A673 (cell line): ENCODE results near the gene PACRG. TPM values are rescaled to one million over a fixed set of nuclear protein-coding genes. Genes with fewer than 3 reads are reported as not detected.

Source experiments
- BruUV-seq: library from RNA; stranded (reverse); fragments of 400-500 nt; replicated peaks from 2 replicates; lab custom pipeline; 2021; lab: Mats Ljungman, UMichigan
- CTCF ChIA-PET: fragments of 300-600 bp; sonication (Branson Sonifier 250); formaldehyde crosslinking; loops from one replicate; lab custom pipeline; 2022; ENCODE audit warnings: antibody characterized with exemption; lab: Charles Lee
- POLR2A ChIA-PET: fragments of 300-600 bp; sonication (Branson Sonifier 250); formaldehyde crosslinking; loops from one replicate; lab custom pipeline; 2022; ENCODE audit warnings: antibody characterized with exemption; ENCODE audit not compliant: low non-redundant PET; lab: Charles Lee
- DNase-seq: peaks from one replicate; pipeline ENCODE4 v3.0.0-alpha.2; 2015; ENCODE audit warnings: low spot score
- H3K27ac ChIP-seq: fragments of 200-600 bp; sonication (generic); 2 replicates; pipeline ENCODE4 v1.5.1; 2016; ENCODE audit warnings: mixed run types, low read depth, mild to moderate bottlenecking, mixed read lengths, antibody characterized with exemption, low read length; ENCODE audit not compliant: poor library complexity, severe bottlenecking
- H3K27me3 ChIP-seq: fragments of 200-600 bp; sonication (generic); replicated peaks from 2 replicates; pipeline ENCODE4 v1.6.1; 2017; ENCODE audit warnings: mixed run types, low read depth, mild to moderate bottlenecking, mixed read lengths, antibody characterized with exemption, low read length; ENCODE audit not compliant: insufficient read depth, poor library complexity
- H3K36me3 ChIP-seq: fragments of 200-600 bp; sonication (generic); 2 replicates; pipeline ENCODE4 v1.6.1; 2016; ENCODE audit warnings: mixed run types, mild to moderate bottlenecking, mixed read lengths, antibody characterized with exemption, low read length; ENCODE audit not compliant: insufficient read depth, poor library complexity, severe bottlenecking
- H3K4me1 ChIP-seq: fragments of 200-600 bp; sonication (generic); 2 replicates; pipeline ENCODE4 v1.6.1; 2017; ENCODE audit warnings: mixed run types, mild to moderate bottlenecking, mixed read lengths, antibody characterized with exemption, low read length; ENCODE audit not compliant: insufficient read depth, poor library complexity, severe bottlenecking
- H3K4me3 ChIP-seq: fragments of 200-600 bp; sonication (generic); 2 replicates; pipeline ENCODE4 v1.5.1; 2016; ENCODE audit warnings: low read depth, mixed run types, mild to moderate bottlenecking, mixed read lengths, low read length; ENCODE audit not compliant: poor library complexity, severe bottlenecking
- H3K9me3 ChIP-seq: fragments of 200-600 bp; sonication (generic); 2 replicates; pipeline ENCODE4 v1.6.1; 2016; ENCODE audit warnings: mixed run types, low read depth, mild to moderate bottlenecking, mixed read lengths, antibody characterized with exemption, low read length; ENCODE audit not compliant: poor library complexity, severe bottlenecking
- EZH2 ChIP-seq: fragments of 200-600 bp; sonication (generic); IDR thresholded peaks from 2 replicates; pipeline ENCODE4 v1.6.1; 2017; ENCODE audit warnings: borderline replicate concordance, low read depth, mild to moderate bottlenecking, mixed read lengths, antibody characterized with exemption, low read length; ENCODE audit not compliant: poor library complexity, severe bottlenecking
- intact Hi-C: fragments of 100-400 bp; cut with micrococcal nuclease; formaldehyde crosslinking; loops from one replicate; pipeline ENCODE4 v1.10.0; 2022; ENCODE audit not compliant: unreplicated experiment
- total RNA-seq: library from RNA; stranded (reverse); gene quantifications from 2 replicates; pipeline ENCODE4 v1.2.3, GENCODE V29; 2021
- TF ChIP-seq, protein P1 (sequence below): fragments of 300-800, 200-600 bp; sonication (generic); conservative IDR thresholded peaks from 2 replicates; pipeline ENCODE4 v1.5.1; 2017; ENCODE audit warnings: low read depth, mild to moderate bottlenecking, antibody characterized with exemption, low read length, moderate library complexity, mixed read lengths

The PACRG gene
- total RNA-seq, 1 experiment from 2014 or later, result not detected

DNA sequence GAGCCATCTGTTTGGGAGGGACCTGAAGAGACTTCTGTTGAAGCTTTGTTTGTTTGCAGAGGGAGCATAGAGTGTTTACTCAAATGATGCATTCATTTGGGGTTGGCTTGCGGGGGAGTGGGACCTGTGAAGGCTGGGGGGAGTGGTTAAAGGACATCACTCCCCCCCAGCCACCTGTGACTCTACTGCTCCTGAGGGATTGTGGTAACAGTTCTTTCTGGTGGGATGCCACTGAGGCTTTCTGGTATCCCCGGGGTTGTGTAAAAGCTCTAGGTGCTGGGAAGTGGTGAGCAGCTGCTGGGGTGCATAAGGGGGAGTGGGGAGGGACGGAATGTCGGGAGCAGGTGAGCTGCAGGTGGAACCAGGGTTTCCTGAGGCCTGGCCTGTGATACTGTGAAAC, 447.5 kb downstream of the PACRG start:
- no peak for DNase-seq
- ChIA-PET CTCF (no interaction called here), POLR2A (no interaction called here)
- TF ChIP-seq EZH2, result no peak
- TF ChIP-seq, protein P1, sequence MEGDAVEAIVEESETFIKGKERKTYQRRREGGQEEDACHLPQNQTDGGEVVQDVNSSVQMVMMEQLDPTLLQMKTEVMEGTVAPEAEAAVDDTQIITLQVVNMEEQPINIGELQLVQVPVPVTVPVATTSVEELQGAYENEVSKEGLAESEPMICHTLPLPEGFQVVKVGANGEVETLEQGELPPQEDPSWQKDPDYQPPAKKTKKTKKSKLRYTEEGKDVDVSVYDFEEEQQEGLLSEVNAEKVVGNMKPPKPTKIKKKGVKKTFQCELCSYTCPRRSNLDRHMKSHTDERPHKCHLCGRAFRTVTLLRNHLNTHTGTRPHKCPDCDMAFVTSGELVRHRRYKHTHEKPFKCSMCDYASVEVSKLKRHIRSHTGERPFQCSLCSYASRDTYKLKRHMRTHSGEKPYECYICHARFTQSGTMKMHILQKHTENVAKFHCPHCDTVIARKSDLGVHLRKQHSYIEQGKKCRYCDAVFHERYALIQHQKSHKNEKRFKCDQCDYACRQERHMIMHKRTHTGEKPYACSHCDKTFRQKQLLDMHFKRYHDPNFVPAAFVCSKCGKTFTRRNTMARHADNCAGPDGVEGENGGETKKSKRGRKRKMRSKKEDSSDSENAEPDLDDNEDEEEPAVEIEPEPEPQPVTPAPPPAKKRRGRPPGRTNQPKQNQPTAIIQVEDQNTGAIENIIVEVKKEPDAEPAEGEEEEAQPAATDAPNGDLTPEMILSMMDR, result no peak
- Histone ChIP-seq H3K36me3 (no peaks in the 10 kb centered on the region), H3K4me3 (no peak overlapping the region), H3K27me3 (no peaks in the 10 kb centered on the region), H3K27ac (no peak overlapping the region), H3K4me1 (no peaks in the 10 kb centered on the region), H3K9me3 (no peaks in the 10 kb centered on the region)
- BruUV-seq, result no TSS peak
- intact Hi-C loops, result loop anchor here (10.0 kb wide), 1 partner anchor 780 kb away; no protein-coding TSS in a partner anchor

DNA sequence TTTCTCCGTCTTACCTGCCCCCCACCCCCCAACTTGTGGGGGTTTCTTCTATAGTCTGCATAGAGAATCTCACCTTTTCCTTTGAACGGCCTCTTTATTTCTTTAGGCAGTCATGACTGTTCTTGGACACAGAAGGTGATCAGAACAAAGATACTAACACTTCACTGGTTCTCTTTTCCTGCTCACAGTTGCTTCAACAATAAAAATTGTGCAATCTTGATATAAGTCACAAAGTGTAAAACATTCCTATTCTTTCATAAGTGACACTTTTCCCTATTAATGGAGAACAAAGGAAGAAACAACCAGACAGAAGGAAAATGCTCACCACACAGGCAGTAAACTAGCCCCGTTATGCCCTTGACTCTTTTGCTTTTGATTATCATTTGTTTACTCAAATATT, 448.3 kb downstream of the PACRG start:
- POLR2A ChIA-PET, result no interaction called here

DNA sequence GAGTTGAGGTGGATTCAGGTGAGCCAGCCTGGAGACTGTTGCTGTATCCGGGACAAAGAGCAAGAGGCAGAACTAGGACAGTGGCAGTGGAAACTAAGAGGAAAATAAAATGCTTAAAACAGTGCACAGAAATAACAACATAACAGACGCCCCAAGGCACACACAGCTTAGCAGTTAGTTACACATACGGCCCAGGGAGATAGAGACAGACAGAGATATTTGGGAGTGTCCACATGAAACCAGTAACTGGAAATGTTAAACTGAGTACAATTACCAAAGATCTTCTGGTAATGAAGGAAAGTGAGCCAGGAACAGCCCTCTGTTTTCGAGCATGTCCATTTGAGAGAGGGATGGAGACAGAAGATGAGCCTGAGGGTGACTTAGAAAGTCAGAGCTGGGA, 449.2 kb downstream of the PACRG start:
- Histone ChIP-seq H3K27ac (no peak overlapping the region), H3K27me3 (no peaks in the 10 kb centered on the region), H3K4me1 (no peaks in the 10 kb centered on the region), H3K4me3 (no peak overlapping the region), H3K9me3 (no peaks in the 10 kb centered on the region), H3K36me3 (no peaks in the 10 kb centered on the region)
- BruUV-seq, result no TSS peak
- ChIA-PET CTCF (no interaction called here), POLR2A (no interaction called here)
- intact Hi-C loops, result loop anchor here (10.0 kb wide), 1 partner anchor 778 kb away; no protein-coding TSS in a partner anchor
- DNase-seq, result no peak
- TF ChIP-seq EZH2, result no peak
- TF ChIP-seq, protein P1, result no peak

More for the DNA sequence above, 448.3 kb downstream of the PACRG start:
- intact Hi-C loops, result loop anchor here (10.0 kb wide), 1 partner anchor 779 kb away; no protein-coding TSS in a partner anchor
- CTCF ChIA-PET, result no interaction called here
- Histone ChIP-seq H3K36me3 (no peaks in the 10 kb centered on the region), H3K4me3 (no peak overlapping the region), H3K27me3 (no peaks in the 10 kb centered on the region), H3K27ac (no peak overlapping the region), H3K4me1 (no peaks in the 10 kb centered on the region), H3K9me3 (no peaks in the 10 kb centered on the region)
- TF ChIP-seq EZH2, result no peak
- TF ChIP-seq, protein P1, result no peak
- no peak for DNase-seq
- no TSS peak for BruUV-seq
